HG03175 (cell line): Measurements from ENCODE around the gene UBALD2.
A peak's percentile ranks its signal among the peaks of the same experiment; 100 is the strongest.
"Not testable (repeated sequence)": the region's sequence is repeated elsewhere in the genome, so short reads cannot be mapped to it uniquely, and the experiment has no call there.

ENCODE experiments used
- ATAC-seq: cut with Tn5 transposase; IDR thresholded peaks from one replicate; pipeline ENCODE4 v1.9.1; 2021; ENCODE audit warnings: mild to moderate bottlenecking, moderate library complexity; ENCODE audit not compliant: unreplicated experiment

Gene UBALD2

GRCh38 chr17:76276461-76277299 lies 11.5 kb downstream of the UBALD2 start:
- no peak for ATAC-seq

- no peak for ATAC-seq
Measured at GRCh38 chr17:76277300-76278267, 12.4 kb downstream of the UBALD2 start.

- ATAC-seq = no peak
Measured at GRCh38 chr17:76278268-76278908, 13.2 kb downstream of the UBALD2 start.

- peak; percentile 70 for ATAC-seq
Measured at GRCh38 chr17:76278952-76279741, 14.0 kb downstream of the UBALD2 start.

GRCh38 chr17:76279742-76280287 lies 14.7 kb downstream of the UBALD2 start:
- ATAC-seq = no peak

- ATAC-seq = no peak
Measured at GRCh38 chr17:76280650-76281049, 15.5 kb downstream of the UBALD2 start.

- no peak for ATAC-seq
Measured at GRCh38 chr17:76281573-76282371, 16.6 kb downstream of the UBALD2 start.

- ATAC-seq = no peak
Measured at GRCh38 chr17:76292567-76292966, 27.4 kb downstream of the UBALD2 start.

- ATAC-seq = no peak
Measured at GRCh38 chr17:76293106-76293505, 28.0 kb downstream of the UBALD2 start.

GRCh38 chr17:76296186-76296585 lies 31.0 kb downstream of the UBALD2 start:
- no peak for ATAC-seq

- no peak for ATAC-seq
Measured at GRCh38 chr17:76296889-76297288, 31.7 kb downstream of the UBALD2 start.

- ATAC-seq = no peak
Measured at GRCh38 chr17:76297436-76297835, 32.3 kb downstream of the UBALD2 start.

GRCh38 chr17:76304226-76305134 lies 39.3 kb downstream of the UBALD2 start:
- ATAC-seq = no peak

GRCh38 chr17:76305135-76305454 lies 39.9 kb downstream of the UBALD2 start:
- ATAC-seq = not testable (repeated sequence)

- ATAC-seq = no peak
Measured at GRCh38 chr17:76307299-76307965, 42.3 kb downstream of the UBALD2 start.

GRCh38 chr17:76307966-76308338 lies 42.8 kb downstream of the UBALD2 start, which contains the start of gene QRICH2:
TSS of gene QRICH2 (minus strand) at chr17:76308276. CDS start at chr17:76307998, 278 bp downstream.
- ATAC-seq = no peak

- no peak for ATAC-seq
Measured at GRCh38 chr17:76309461-76309860, 44.3 kb downstream of the UBALD2 start.

- no peak for ATAC-seq
Measured at GRCh38 chr17:76312735-76313134, 47.6 kb downstream of the UBALD2 start.
